Loucy (cell line): ENCODE results near the gene TLX2.

Experiments
- CTCF ChIP-seq: fragments of 200-600 bp; sonication (generic); conservative IDR thresholded peaks from 2 replicates; pipeline ENCODE4 v1.5.1; 2014; ENCODE audit warnings: mild to moderate bottlenecking, antibody characterized with exemption, low read length
- EZH2phosphoT487 ChIP-seq: fragments of 200-600 bp; IDR thresholded peaks from 2 replicates; pipeline ENCODE4 v1.6.1; 2018; ENCODE audit warnings: antibody characterized with exemption, mild to moderate bottlenecking, moderate library complexity, borderline replicate concordance

- TF ChIP-seq CTCF (no peak), EZH2phosphoT487 (no peak)
Observed at GRCh38 chr2:74516650-74517049, 2.4 kb downstream of the TLX2 start.
